K562 (cell line): Measurements from ENCODE around the gene MTA1.

ENCODE experiments used
- MEF2D ChIP-seq: conservative IDR thresholded peaks from 2 replicates; pipeline ENCODE4 v1.6.1; 2016; ENCODE audit warnings: low read depth, missing genetic modification characterization, missing compliant biosample characterization
- ZFP36 ChIP-seq: fragments of 150-350 bp; IDR thresholded peaks from 2 replicates; pipeline ENCODE4 v1.6.1; 2018; ENCODE audit warnings: low read length, low read depth; ENCODE audit not compliant: partially characterized antibody
- ZNF143 ChIP-seq: sonication (generic); formaldehyde crosslinking; IDR thresholded peaks from 2 replicates; pipeline ENCODE4 v1.9.0; 2022; ENCODE audit warnings: mild to moderate bottlenecking, missing genetic modification reagents
- TF ChIP-seq, protein P1 (sequence below), 3 experiments: IDR thresholded peaks in 2 of 3; conservative IDR thresholded peaks in 1 of 3; 2 replicates each; pipeline ENCODE4 v1.5.1; 2011 to 2012; ENCODE audit warnings: low read length in 3 of 3, mild to moderate bottlenecking in 3 of 3, control low read depth in 2 of 3, improper control_type of control experiment in 1 of 3, inconsistent platforms in 1 of 3, low read depth in 1 of 3, mixed read lengths in 1 of 3, moderate library complexity in 1 of 3; ENCODE audit not compliant: insufficient read depth in 2 of 3
- TF ChIP-seq, protein P2 (sequence below): sonication (generic); formaldehyde crosslinking; IDR thresholded peaks from 2 replicates; pipeline ENCODE4 v1.8.1; 2023; ENCODE audit warnings: mild to moderate bottlenecking, missing genetic modification reagents, moderate library complexity

- TF ChIP-seq, protein P1, sequence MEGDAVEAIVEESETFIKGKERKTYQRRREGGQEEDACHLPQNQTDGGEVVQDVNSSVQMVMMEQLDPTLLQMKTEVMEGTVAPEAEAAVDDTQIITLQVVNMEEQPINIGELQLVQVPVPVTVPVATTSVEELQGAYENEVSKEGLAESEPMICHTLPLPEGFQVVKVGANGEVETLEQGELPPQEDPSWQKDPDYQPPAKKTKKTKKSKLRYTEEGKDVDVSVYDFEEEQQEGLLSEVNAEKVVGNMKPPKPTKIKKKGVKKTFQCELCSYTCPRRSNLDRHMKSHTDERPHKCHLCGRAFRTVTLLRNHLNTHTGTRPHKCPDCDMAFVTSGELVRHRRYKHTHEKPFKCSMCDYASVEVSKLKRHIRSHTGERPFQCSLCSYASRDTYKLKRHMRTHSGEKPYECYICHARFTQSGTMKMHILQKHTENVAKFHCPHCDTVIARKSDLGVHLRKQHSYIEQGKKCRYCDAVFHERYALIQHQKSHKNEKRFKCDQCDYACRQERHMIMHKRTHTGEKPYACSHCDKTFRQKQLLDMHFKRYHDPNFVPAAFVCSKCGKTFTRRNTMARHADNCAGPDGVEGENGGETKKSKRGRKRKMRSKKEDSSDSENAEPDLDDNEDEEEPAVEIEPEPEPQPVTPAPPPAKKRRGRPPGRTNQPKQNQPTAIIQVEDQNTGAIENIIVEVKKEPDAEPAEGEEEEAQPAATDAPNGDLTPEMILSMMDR (IDR thresholded peaks at IDR 0.05 in 2 of 3, conservative IDR thresholded peaks at IDR 0.05 in 1 of 3; ENCODE audit: insufficient read depth in 2 of 3, low read depth in 1 of 3, low read length in 3 of 3), result no peak
- TF ChIP-seq ZNF143 (CRISPR knock-in tag) (no peak), ZFP36 (no peak), MEF2D (no peak)
- TF ChIP-seq, protein P2, sequence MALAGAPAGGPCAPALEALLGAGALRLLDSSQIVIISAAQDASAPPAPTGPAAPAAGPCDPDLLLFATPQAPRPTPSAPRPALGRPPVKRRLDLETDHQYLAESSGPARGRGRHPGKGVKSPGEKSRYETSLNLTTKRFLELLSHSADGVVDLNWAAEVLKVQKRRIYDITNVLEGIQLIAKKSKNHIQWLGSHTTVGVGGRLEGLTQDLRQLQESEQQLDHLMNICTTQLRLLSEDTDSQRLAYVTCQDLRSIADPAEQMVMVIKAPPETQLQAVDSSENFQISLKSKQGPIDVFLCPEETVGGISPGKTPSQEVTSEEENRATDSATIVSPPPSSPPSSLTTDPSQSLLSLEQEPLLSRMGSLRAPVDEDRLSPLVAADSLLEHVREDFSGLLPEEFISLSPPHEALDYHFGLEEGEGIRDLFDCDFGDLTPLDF (CRISPR knock-in tag), result no peak
These were observed 22.2 kb upstream of the MTA1 start for GRCh38 chr14:105397350-105397931.
